ENCODE results near the gene SOBP.
"Not testable (repeated sequence)": the region's sequence is repeated elsewhere in the genome, so short reads cannot be mapped to it uniquely, and the experiment has no call there.

The SOBP gene

GRCh38 chr6:107489636-107490565, at the start of gene SOBP:
TSS of gene SOBP (plus strand) at chr6:107490117. CDS start at chr6:107490617, 500 bp downstream.
- DNase-seq (ENCODE audit: low read depth in 2 of 2) = no peak

- no peak for DNase-seq (ENCODE audit: low read depth in 2 of 2)
Measured at GRCh38 chr6:107440936-107441335, 49.0 kb upstream of the SOBP start.

GRCh38 chr6:107441682-107442081, 48.2 kb upstream of the SOBP start:
- DNase-seq (ENCODE audit: low read depth in 2 of 2) = no peak

GRCh38 chr6:107442938-107443607, 46.8 kb upstream of the SOBP start:
- no peak for DNase-seq (ENCODE audit: low read depth in 2 of 2)

GRCh38 chr6:107443608-107444267, 46.2 kb upstream of the SOBP start:
- no peak for DNase-seq (ENCODE audit: low read depth in 2 of 2)

- no peak for DNase-seq (ENCODE audit: low read depth in 2 of 2)
Measured at GRCh38 chr6:107444277-107444676, 45.6 kb upstream of the SOBP start.

GRCh38 chr6:107447663-107448216, 42.2 kb upstream of the SOBP start:
- DNase-seq (ENCODE audit: low read depth in 2 of 2) = no peak

- no peak for DNase-seq (ENCODE audit: low read depth in 2 of 2)
Measured at GRCh38 chr6:107448776-107449175, 41.1 kb upstream of the SOBP start.

GRCh38 chr6:107458672-107459282, 31.1 kb upstream of the SOBP start:
- DNase-seq (ENCODE audit: low read depth in 2 of 2) = no peak

GRCh38 chr6:107459283-107460082, 30.4 kb upstream of the SOBP start, which contains the start of gene PDSS2:
TSS of gene PDSS2 (minus strand) at chr6:107459564. CDS start at chr6:107459285, 279 bp downstream.
- DNase-seq (ENCODE audit: low read depth in 2 of 2) = peak; percentile 87 to 95

- DNase-seq (ENCODE audit: low read depth in 2 of 2) = peak in 1 of 2 donors; percentile 2
Measured at GRCh38 chr6:107460083-107460631, 29.8 kb upstream of the SOBP start.

GRCh38 chr6:107466062-107466461, 23.9 kb upstream of the SOBP start:
- no peak for DNase-seq (ENCODE audit: low read depth in 2 of 2)

- DNase-seq (ENCODE audit: low read depth in 2 of 2) = no peak
Measured at GRCh38 chr6:107470364-107470763, 19.6 kb upstream of the SOBP start.

GRCh38 chr6:107473660-107474059, 16.3 kb upstream of the SOBP start:
- no peak for DNase-seq (ENCODE audit: low read depth in 2 of 2)

GRCh38 chr6:107475360-107475759, 14.6 kb upstream of the SOBP start:
- not testable (repeated sequence) for DNase-seq (ENCODE audit: low read depth in 2 of 2)

- not testable (repeated sequence) for DNase-seq (ENCODE audit: low read depth in 2 of 2)
Measured at GRCh38 chr6:107475826-107476225, 14.1 kb upstream of the SOBP start.

- DNase-seq (ENCODE audit: low read depth in 2 of 2) = no peak
Measured at GRCh38 chr6:107479089-107479690, 10.7 kb upstream of the SOBP start.

- no peak for DNase-seq (ENCODE audit: low read depth in 2 of 2)
Measured at GRCh38 chr6:107485157-107485556, 4.8 kb upstream of the SOBP start.

GRCh38 chr6:107488174-107488874, 1.6 kb upstream of the SOBP start:
- DNase-seq (ENCODE audit: low read depth in 2 of 2) = no peak

Data from stimulated activated CD4-positive, alpha-beta T cell treated with anti-CD3 and anti-CD28 coated beads, Interleukin-1b, Interleukin-23, amount 100 ng/mL, for 1 hour (primary cell).